Gastroesophageal sphincter (tissue), 3 donors: Measurements from ENCODE around the gene ABI1.

Experiments
- EP300 ChIP-seq: sonication (generic); formaldehyde crosslinking; IDR thresholded peaks from one replicate; pipeline ENCODE4 v1.6.1; 2017; ENCODE audit warnings: antibody characterized with exemption, mild to moderate bottlenecking
- POLR2A ChIP-seq, 2 donors: fragments of 450-650 bp; IDR thresholded peaks; one replicate each; pipeline ENCODE4 v1.6.1; 2017; ENCODE audit warnings: antibody characterized with exemption in 2 of 2, mild to moderate bottlenecking in 2 of 2, moderate library complexity in 1 of 2
- POLR2AphosphoS5 ChIP-seq: sonication (generic); formaldehyde crosslinking; IDR thresholded peaks from one replicate; pipeline ENCODE4 v1.6.1; 2017; ENCODE audit warnings: antibody characterized with exemption
- TF ChIP-seq, protein P1 (sequence below), 4 experiments: fragments of 200-600 bp in 2 of 4; fragments of 450-650 bp in 2 of 4; sonication (generic) in 1 of 4; IDR thresholded peaks; one replicate each; pipeline ENCODE4 v1.5.1; 2017 to 2019; ENCODE audit warnings: antibody characterized with exemption in 4 of 4, mild to moderate bottlenecking in 2 of 4, moderate library complexity in 2 of 4

DNA sequence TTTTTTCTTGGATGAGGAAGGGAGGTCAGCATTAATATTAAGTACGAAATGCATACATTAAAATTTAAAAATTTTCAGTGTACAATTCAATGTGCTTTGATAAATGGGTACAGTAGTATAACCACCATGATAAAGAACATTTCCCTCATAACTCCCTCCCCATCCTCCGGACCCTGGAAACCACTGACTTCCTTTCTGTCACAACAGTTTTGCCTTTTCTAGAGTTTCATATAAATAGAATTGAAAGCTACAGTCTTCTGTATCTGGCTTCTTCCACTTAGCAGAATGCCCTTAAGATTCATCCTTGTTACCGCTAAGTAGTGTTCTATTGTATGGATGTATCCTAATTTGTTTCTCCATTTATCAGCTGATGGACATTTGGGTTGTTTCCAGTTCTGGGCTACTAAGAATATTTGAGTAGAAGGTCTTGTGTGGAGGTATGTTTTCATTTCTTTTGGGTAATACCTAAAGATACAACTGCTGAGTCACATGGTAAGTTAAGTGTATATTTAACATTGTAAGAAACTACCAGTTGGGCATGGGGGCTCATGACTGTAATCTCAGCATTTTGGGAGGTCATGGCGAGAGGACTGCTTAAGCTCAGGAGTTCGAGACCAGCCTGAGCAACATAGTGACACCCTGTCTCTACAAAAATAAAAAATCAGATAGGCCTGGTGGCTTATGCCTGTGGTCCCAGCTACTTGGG, 30.8 kb downstream of the ABI1 start:
- TF ChIP-seq POLR2A (IDR thresholded peaks at IDR 0.05) (no peak), EP300 (no peak), POLR2AphosphoS5 (no peak)
- TF ChIP-seq, protein P1, sequence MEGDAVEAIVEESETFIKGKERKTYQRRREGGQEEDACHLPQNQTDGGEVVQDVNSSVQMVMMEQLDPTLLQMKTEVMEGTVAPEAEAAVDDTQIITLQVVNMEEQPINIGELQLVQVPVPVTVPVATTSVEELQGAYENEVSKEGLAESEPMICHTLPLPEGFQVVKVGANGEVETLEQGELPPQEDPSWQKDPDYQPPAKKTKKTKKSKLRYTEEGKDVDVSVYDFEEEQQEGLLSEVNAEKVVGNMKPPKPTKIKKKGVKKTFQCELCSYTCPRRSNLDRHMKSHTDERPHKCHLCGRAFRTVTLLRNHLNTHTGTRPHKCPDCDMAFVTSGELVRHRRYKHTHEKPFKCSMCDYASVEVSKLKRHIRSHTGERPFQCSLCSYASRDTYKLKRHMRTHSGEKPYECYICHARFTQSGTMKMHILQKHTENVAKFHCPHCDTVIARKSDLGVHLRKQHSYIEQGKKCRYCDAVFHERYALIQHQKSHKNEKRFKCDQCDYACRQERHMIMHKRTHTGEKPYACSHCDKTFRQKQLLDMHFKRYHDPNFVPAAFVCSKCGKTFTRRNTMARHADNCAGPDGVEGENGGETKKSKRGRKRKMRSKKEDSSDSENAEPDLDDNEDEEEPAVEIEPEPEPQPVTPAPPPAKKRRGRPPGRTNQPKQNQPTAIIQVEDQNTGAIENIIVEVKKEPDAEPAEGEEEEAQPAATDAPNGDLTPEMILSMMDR (IDR thresholded peaks at IDR 0.05), result no peak
